ENCODE results near the gene CFLAR.

DNA sequence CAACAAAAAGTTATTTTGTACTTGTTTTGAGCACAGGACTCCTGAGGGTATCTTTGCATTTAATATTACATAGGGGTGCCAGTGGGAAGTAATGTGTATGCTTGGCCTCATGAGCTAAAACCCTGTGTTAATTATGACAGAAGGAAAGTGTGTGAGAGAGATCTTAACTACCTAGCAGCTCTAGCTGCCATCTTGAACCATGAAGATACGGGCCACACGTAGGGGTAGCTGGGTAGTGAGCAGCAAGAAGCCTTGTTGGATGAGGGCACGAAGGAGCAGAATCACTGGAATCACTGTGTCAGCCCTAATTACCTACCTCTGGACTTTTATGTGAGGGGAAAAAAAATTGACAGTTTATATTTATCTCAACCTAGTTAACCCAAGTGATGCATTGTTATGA is 51.6 kb downstream of the CFLAR start:
- TF ChIP-seq ZNF8 (CRISPR knock-in tag; IDR thresholded peaks at IDR 0.05) = no peak
- no peak for TF ChIP-seq RARB (CRISPR knock-in tag; IDR thresholded peaks at IDR 0.05)
- no peak for TF ChIP-seq ZFP30 (CRISPR knock-in tag; IDR thresholded peaks at IDR 0.05)
- TF ChIP-seq TCF4 (CRISPR knock-in tag; IDR thresholded peaks at IDR 0.05; ENCODE audit: borderline replicate concordance) = no peak
- TF ChIP-seq ZFP3 (CRISPR knock-in tag; IDR thresholded peaks at IDR 0.05) = no peak
